OCI-LY3 (cell line): ENCODE results near the gene LSP1.

Source experiments
- H2AFZ ChIP-seq: fragments of 200-600, 300-600 bp; shearing (Covaris generic); 2 replicates; pipeline ENCODE4 v1.6.0; 2014; ENCODE audit warnings: antibody characterized with exemption, low read depth, low read length
- H3K27ac ChIP-seq: fragments of 200-600, 300-600 bp; sonication (generic); 2 replicates; pipeline ENCODE4 v1.5.1; 2014; ENCODE audit warnings: mild to moderate bottlenecking, low read length, moderate library complexity, mixed read lengths
- H3K27me3 ChIP-seq: fragments of 200-600, 300-600 bp; sonication (generic); 2 replicates; pipeline ENCODE4 v1.6.1; 2014; ENCODE audit warnings: low read depth, low read length, mixed read lengths
- H3K36me3 ChIP-seq: fragments of 200-600, 300-600 bp; sonication (generic); replicated peaks from 2 replicates; pipeline ENCODE3; 2014; ENCODE audit warnings: low read depth, low read length, mixed read lengths
- H3K4me1 ChIP-seq: fragments of 300-600, 200-600 bp; sonication (generic); 2 replicates; pipeline ENCODE4 v1.6.1; 2014; ENCODE audit warnings: low read length, mixed read lengths
- H3K4me2 ChIP-seq: fragments of 200-600, 300-600 bp; sonication (generic); 2 replicates; pipeline ENCODE4 v1.6.1; 2014; ENCODE audit warnings: low read length, mixed read lengths
- H3K4me3 ChIP-seq: fragments of 300-600, 200-600 bp; sonication (generic); 2 replicates; pipeline ENCODE4 v1.5.1; 2014; ENCODE audit warnings: antibody characterized with exemption, mild to moderate bottlenecking, low read length, moderate library complexity
- H3K79me2 ChIP-seq: fragments of 300-600, 200-600 bp; shearing (Covaris generic); 2 replicates; pipeline ENCODE4 v1.6.1; 2014; ENCODE audit warnings: mild to moderate bottlenecking, low read length, mixed read lengths
- H3K9ac ChIP-seq: fragments of 300-600, 200-600 bp; shearing (Covaris generic); 2 replicates; pipeline ENCODE4 v1.6.0; 2014; ENCODE audit warnings: mild to moderate bottlenecking, low read length, moderate library complexity
- H3K9me3 ChIP-seq: fragments of 200-600, 300-600 bp; shearing (Covaris generic); 2 replicates; pipeline ENCODE4 v1.6.1; 2014; ENCODE audit warnings: low read length, mixed read lengths; ENCODE audit not compliant: insufficient read depth
- H4K20me1 ChIP-seq: fragments of 200-600, 300-600 bp; sonication (generic); 2 replicates; pipeline ENCODE4 v1.6.1; 2016; ENCODE audit warnings: low read length, mixed read lengths; ENCODE audit not compliant: insufficient read depth
- CTCF ChIP-seq: fragments of 200-600, 300-600 bp; sonication (generic); IDR thresholded peaks from 2 replicates; pipeline ENCODE4 v1.5.1; 2014; ENCODE audit warnings: antibody characterized with exemption, low read length, low read depth
- EZH2phosphoT487 ChIP-seq: fragments of 200-600 bp; shearing (Covaris generic); IDR thresholded peaks from 2 replicates; pipeline ENCODE4 v1.6.1; 2018; ENCODE audit warnings: antibody characterized with exemption, mixed run types, low read depth

The LSP1 gene

GRCh38 chr11:1861435-1862411, 8.8 kb downstream of the LSP1 start:
- no peaks in the 10 kb centered on the region for H3K9me3 ChIP-seq
- TF ChIP-seq EZH2phosphoT487 (no peak), CTCF (no peak)
- peaks cover 69% of the 10 kb centered on the region for H3K36me3 ChIP-seq
- peaks cover 20% of the 10 kb centered on the region for H3K4me1 ChIP-seq
- H3K27ac ChIP-seq: no peak overlapping the region
- no peaks in the 10 kb centered on the region for H3K27me3 ChIP-seq
- H4K20me1 ChIP-seq: peaks cover 100% of the 10 kb centered on the region
- no peak overlapping the region for H2AFZ ChIP-seq
- no peak overlapping the region for H3K4me3 ChIP-seq
- H3K4me2 ChIP-seq: no peak overlapping the region
- peaks cover 83% of the 10 kb centered on the region for H3K79me2 ChIP-seq
- no peak overlapping the region for H3K9ac ChIP-seq

DNA sequence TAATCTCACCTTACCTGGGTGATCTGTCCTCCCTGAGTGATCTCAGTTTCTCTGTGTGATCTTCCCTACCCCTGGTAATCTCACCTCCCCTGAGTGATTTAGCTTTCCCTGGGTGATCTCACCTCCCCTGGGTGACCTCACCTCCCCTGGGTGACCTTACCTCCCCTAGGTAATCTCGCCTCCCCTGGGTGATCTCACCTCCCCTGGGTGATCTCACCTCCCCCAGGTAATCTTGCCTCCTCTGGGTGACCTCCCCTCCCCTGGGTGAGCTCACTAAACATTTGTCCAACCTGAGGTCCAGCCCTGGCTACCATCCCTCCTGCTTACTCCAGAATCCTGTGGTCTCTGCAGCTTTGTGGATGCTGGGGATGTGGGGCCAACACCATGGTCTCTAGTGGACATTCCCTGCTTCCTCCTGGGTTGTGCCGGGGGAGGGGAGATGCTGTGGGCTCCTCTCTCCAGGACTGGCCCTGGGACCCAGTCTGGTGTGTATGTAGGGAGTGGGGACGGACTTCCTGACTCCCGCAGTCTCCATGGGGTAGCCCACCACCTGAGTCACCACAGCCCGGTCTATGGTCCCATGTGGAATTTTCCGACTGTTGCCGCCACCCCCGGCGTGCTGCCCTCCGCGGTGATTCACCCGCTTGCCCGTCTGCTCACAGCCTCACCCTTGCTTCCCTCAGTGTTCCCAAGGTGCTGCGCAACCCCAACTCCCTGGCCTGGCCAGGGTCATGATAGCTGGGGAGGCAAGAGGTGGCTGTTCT, 9.9 kb downstream of the LSP1 start:
- no peak for TF ChIP-seq CTCF
- no peak for TF ChIP-seq EZH2phosphoT487
- Histone ChIP-seq H3K27ac (no peak overlapping the region), H3K9ac (no peak overlapping the region), H3K4me1 (peaks cover 11% of the 10 kb centered on the region), H3K79me2 (peaks cover 73% of the 10 kb centered on the region), H3K4me3 (no peak overlapping the region), H4K20me1 (peaks cover 100% of the 10 kb centered on the region), H3K36me3 (peaks cover 68% of the 10 kb centered on the region), H3K9me3 (no peaks in the 10 kb centered on the region), H3K27me3 (no peaks in the 10 kb centered on the region), H2AFZ (no peak overlapping the region), H3K4me2 (no peak overlapping the region)

DNA sequence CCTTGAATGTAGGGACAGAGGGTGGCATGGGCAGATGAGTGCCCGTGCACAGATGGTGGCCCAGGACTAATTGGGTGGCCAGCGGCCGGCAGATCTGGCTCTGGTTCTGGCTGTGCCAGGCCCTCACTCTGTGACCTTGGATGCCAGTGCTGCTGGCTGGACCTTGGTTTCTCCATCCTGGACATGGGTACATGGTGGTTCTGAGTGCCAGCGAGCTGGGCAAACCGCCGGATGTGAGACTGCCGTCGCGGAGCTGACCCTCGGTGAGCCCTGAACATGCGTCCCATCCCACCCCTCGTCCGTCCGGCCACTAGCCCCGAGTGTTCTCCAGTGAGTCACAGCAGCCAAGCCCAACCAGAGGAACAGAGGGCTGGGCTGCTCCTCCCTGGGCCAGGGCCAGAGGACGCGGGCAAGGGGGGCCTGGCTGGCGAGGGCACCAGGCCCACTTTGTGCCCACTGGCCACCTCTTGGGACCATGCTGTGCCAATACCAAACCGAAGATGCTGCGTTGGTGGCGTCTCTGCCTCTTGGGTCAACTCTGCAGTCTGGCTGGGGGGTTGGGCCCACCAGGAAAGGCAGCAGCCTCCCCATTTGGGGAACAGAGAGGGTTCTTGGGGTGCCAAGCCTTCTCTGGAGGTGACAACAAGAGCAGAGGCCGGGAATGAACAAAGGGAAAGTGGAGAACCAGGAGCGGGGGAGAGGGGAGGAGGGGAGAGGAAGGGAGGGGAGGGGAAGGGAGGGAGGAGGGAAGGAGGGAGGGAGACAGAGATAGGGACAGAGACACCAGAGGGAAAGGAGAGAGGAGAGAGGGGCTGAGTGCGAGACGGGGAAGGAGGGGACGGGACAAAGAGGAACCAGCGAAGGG, 10.7 kb downstream of the LSP1 start:
- Histone ChIP-seq H3K27me3 (no peaks in the 10 kb centered on the region), H4K20me1 (peaks cover 100% of the 10 kb centered on the region)

More for the DNA sequence above, 10.7 kb downstream of the LSP1 start:
- Histone ChIP-seq H3K9me3 (no peaks in the 10 kb centered on the region), H3K36me3 (peaks cover 68% of the 10 kb centered on the region), H3K4me3 (no peak overlapping the region), H3K4me1 (peaks cover 11% of the 10 kb centered on the region), H3K9ac (no peak overlapping the region), H3K27ac (no peak overlapping the region), H3K79me2 (peaks cover 64% of the 10 kb centered on the region), H2AFZ (no peak overlapping the region), H3K4me2 (no peak overlapping the region)
- TF ChIP-seq EZH2phosphoT487: no peak
- TF ChIP-seq CTCF: no peak
